OCI-LY7 (cell line): Measurements from ENCODE around the gene CCBE1. TPM values are rescaled to one million over a fixed set of nuclear protein-coding genes. Genes with fewer than 3 reads are reported as not detected.

Source experiments
- BruUV-seq: library from RNA; stranded (reverse); fragments of 400-500 nt; replicated peaks from 2 replicates; lab custom pipeline; 2021; lab: Mats Ljungman, UMichigan
- CTCF ChIA-PET: fragments of 300-600 bp; sonication (Branson Sonifier 250); formaldehyde crosslinking; loops from one replicate; lab custom pipeline; 2022; ENCODE audit warnings: antibody characterized with exemption; ENCODE audit not compliant: unreplicated experiment; lab: Charles Lee
- POLR2A ChIA-PET: fragments of 300-600 bp; sonication (Branson Sonifier 250); formaldehyde crosslinking; loops from one replicate; lab custom pipeline; 2022; ENCODE audit warnings: antibody characterized with exemption; lab: Charles Lee
- DNase-seq: peaks from one replicate; pipeline ENCODE4 v3.0.0-alpha.2; 2015; ENCODE audit warnings: low spot score
- H2AFZ ChIP-seq: fragments of 200-600 bp; sonication (generic), shearing (Covaris generic); 2 replicates; pipeline ENCODE4 v1.6.1; 2014; ENCODE audit warnings: mild to moderate bottlenecking, antibody characterized with exemption, low read length, moderate library complexity
- H3K27ac ChIP-seq: fragments of 200-600 bp; sonication (generic); 2 replicates; pipeline ENCODE4 v1.5.1; 2014; ENCODE audit warnings: mixed run types, low read depth, mild to moderate bottlenecking, moderate library complexity, low read length, inconsistent platforms; ENCODE audit not compliant: poor library complexity, severe bottlenecking
- H3K36me3 ChIP-seq: fragments of 200-600 bp; sonication (generic); 2 replicates; pipeline ENCODE4 v1.6.1; 2014; ENCODE audit warnings: mild to moderate bottlenecking, antibody characterized with exemption, low read length, moderate library complexity, mixed read lengths; ENCODE audit not compliant: insufficient read depth
- H3K4me1 ChIP-seq: fragments of 200-600 bp; sonication (generic); 2 replicates; pipeline ENCODE4 v1.5.1; 2014; ENCODE audit warnings: mild to moderate bottlenecking, low read length; ENCODE audit not compliant: insufficient read depth, poor library complexity, severe bottlenecking
- H3K4me2 ChIP-seq: fragments of 200-600 bp; sonication (generic); 2 replicates; pipeline ENCODE4 v1.6.1; 2014; ENCODE audit warnings: mild to moderate bottlenecking, low read length
- H3K4me3 ChIP-seq: fragments of 200-600 bp; sonication (generic); 2 replicates; pipeline ENCODE4 v1.5.1; 2014; ENCODE audit warnings: mild to moderate bottlenecking, low read depth, low read length; ENCODE audit not compliant: poor library complexity, severe bottlenecking
- H3K79me2 ChIP-seq: fragments of 200-600 bp; sonication (generic); 2 replicates; pipeline ENCODE4 v1.6.1; 2016; ENCODE audit warnings: low read depth, mild to moderate bottlenecking, low read length, moderate library complexity, mixed read lengths; ENCODE audit not compliant: insufficient read depth
- H3K9me2 ChIP-seq: fragments of 200-600 bp; sonication (generic); 2 replicates; pipeline ENCODE4 v1.6.1; 2016; ENCODE audit warnings: mild to moderate bottlenecking, low read length, mixed read lengths; ENCODE audit not compliant: insufficient read depth
- H3K9me3 ChIP-seq: fragments of 200-600 bp; sonication (generic); 2 replicates; pipeline ENCODE4 v1.6.1; 2014; ENCODE audit warnings: mild to moderate bottlenecking, mixed run types, low read length, mixed read lengths
- H4K20me1 ChIP-seq: fragments of 200-600 bp; sonication (generic); 2 replicates; pipeline ENCODE4 v1.6.1; 2014; ENCODE audit warnings: mild to moderate bottlenecking, antibody characterized with exemption, low read length, moderate library complexity, mixed read lengths; ENCODE audit not compliant: insufficient read depth
- EZH2phosphoT487 ChIP-seq: fragments of 200-600 bp; sonication (generic); IDR thresholded peaks from 2 replicates; pipeline ENCODE4 v1.6.1; 2018; ENCODE audit warnings: low read depth, borderline replicate concordance, mild to moderate bottlenecking, mixed run types, antibody characterized with exemption, low read length, moderate library complexity, mixed read lengths
- intact Hi-C: fragments of 100-400 bp; cut with micrococcal nuclease; formaldehyde crosslinking; loops from one replicate; pipeline ENCODE4 v1.10.0; 2022; ENCODE audit not compliant: unreplicated experiment
- total RNA-seq, 2 experiments: library from RNA; depleted of rRNA in 1 of 2; stranded (reverse); fragments of >200 nt in 1 of 2; shearing (Covaris generic) in 1 of 2; gene quantifications; 2 replicates each; pipeline ENCODE4 v1.2.3, GENCODE V29; 2014 to 2022
- TF ChIP-seq, protein P1 (sequence below): fragments of 200-600 bp; sonication (generic); conservative IDR thresholded peaks from 2 replicates; pipeline ENCODE4 v1.5.1; 2014; ENCODE audit warnings: mild to moderate bottlenecking, antibody characterized with exemption, low read length, moderate library complexity, mixed read lengths

CCBE1 gene
- total RNA-seq, 2 experiments from 2014 or later = 0.16 to 0.70 TPM

DNA sequence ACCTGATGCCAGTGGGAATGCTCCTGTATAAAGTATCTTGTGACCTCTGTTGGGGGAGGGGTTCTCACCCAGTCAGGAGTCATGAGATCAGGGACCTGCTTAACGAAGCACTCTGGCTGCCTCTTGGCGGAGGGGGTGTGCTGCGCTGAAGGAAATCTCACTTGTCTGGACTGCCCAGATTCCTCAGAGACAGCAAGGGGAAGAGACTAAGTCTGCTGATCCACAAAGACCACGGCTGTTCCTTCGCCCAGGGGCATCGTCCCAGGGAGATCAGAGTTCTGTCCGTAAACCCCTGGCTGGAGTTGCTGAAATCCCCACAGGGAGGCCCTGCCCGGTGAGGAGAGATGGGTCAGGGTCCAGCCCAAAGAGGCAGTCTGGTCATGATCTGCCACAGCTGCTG lies 168.4 kb downstream of the CCBE1 start:
- H3K4me3 ChIP-seq = no peak overlapping the region
- no peaks in the 10 kb centered on the region for H3K4me1 ChIP-seq
- H2AFZ ChIP-seq = no peak overlapping the region
- H3K4me2 ChIP-seq = no peak overlapping the region
- no TSS peak for BruUV-seq
- intact Hi-C loops = no loop called here
- CTCF ChIA-PET = no interaction called here
- no peaks in the 10 kb centered on the region for H3K36me3 ChIP-seq
- POLR2A ChIA-PET = no interaction called here
- DNase-seq = no peak
- no peaks in the 10 kb centered on the region for H4K20me1 ChIP-seq
- no peak overlapping the region for H3K27ac ChIP-seq
- H3K9me2 ChIP-seq = no peaks in the 10 kb centered on the region
- no peak for TF ChIP-seq EZH2phosphoT487
- TF ChIP-seq, protein P1, sequence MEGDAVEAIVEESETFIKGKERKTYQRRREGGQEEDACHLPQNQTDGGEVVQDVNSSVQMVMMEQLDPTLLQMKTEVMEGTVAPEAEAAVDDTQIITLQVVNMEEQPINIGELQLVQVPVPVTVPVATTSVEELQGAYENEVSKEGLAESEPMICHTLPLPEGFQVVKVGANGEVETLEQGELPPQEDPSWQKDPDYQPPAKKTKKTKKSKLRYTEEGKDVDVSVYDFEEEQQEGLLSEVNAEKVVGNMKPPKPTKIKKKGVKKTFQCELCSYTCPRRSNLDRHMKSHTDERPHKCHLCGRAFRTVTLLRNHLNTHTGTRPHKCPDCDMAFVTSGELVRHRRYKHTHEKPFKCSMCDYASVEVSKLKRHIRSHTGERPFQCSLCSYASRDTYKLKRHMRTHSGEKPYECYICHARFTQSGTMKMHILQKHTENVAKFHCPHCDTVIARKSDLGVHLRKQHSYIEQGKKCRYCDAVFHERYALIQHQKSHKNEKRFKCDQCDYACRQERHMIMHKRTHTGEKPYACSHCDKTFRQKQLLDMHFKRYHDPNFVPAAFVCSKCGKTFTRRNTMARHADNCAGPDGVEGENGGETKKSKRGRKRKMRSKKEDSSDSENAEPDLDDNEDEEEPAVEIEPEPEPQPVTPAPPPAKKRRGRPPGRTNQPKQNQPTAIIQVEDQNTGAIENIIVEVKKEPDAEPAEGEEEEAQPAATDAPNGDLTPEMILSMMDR = no peak
- H3K9me3 ChIP-seq = no peaks in the 10 kb centered on the region
- no peaks in the 10 kb centered on the region for H3K79me2 ChIP-seq

DNA sequence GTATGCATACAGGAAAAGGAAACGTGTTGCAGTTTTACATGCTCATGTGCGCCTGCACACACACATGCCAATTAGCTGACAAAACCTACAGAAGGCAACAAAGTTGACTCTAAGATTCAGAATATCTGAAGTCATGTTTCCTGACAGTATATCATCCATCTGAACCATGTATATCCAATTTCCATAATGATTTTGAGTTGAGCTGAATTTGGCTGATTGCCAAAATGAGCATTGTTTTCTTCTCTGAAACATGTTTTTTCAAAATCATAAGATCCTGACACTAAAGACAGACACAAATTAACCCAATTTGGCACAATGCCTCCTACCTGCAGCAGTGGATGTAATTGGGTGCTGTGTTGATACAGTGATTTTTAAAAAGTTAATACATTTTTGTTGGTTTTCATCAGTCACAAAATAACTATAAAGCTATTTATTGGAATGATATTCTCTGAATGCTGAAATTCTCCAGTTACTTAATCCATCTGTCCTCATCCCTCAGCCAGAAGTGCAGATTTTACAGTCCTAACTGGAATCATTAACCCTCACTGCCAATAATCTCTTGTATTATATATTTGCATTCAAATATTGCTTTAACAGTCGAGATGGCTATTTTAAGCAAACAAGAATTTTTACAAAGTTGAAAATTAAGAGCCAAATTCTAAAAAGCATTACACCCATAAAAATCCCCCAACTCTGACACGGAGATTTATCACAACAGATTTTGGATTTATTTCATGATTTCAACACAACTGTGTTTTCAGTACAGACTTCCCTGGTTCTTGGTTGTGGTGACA lies 176.5 kb downstream of the CCBE1 start:
- H3K4me3 ChIP-seq = no peak overlapping the region
- no peaks in the 10 kb centered on the region for H3K4me1 ChIP-seq
- H3K9me3 ChIP-seq = no peaks in the 10 kb centered on the region
- no peak overlapping the region for H3K4me2 ChIP-seq
- intact Hi-C loops = no loop called here
- no peaks in the 10 kb centered on the region for H3K36me3 ChIP-seq
- no peak overlapping the region for H2AFZ ChIP-seq
- H3K79me2 ChIP-seq = no peaks in the 10 kb centered on the region
- H3K27ac ChIP-seq = no peak overlapping the region
- no peaks in the 10 kb centered on the region for H3K9me2 ChIP-seq
- no peaks in the 10 kb centered on the region for H4K20me1 ChIP-seq
- BruUV-seq = no TSS peak
- DNase-seq = no peak
- POLR2A ChIA-PET = no interaction called here
- TF ChIP-seq, protein P1 = no peak
- no peak for TF ChIP-seq EZH2phosphoT487
- CTCF ChIA-PET = no interaction called here

DNA sequence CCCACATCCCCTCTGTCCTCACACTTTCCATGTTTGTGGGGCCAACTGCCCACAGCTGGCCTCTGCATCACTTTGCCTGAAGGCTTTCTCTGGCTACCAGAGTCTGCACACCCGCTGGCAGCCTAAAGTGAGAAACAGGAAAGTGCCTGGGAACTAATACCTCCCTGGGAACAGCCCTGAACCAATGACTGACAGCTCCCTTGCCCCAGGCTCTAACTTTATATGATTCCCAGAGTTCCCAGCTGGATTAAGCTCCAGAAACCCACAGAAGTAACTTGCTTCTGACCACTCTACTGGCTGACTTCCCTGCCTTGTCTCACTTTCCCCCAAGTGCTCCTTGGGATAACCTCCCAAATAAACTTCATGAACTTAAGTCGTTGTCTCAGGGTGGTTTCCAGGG lies 178.5 kb downstream of the CCBE1 start:
- intact Hi-C loops = no loop called here
- CTCF ChIA-PET = no interaction called here

More for the DNA sequence above, 178.5 kb downstream of the CCBE1 start:
- no peaks in the 10 kb centered on the region for H3K79me2 ChIP-seq
- TF ChIP-seq, protein P1 = no peak
- no peak for TF ChIP-seq EZH2phosphoT487
- H3K27ac ChIP-seq = no peak overlapping the region
- no peaks in the 10 kb centered on the region for H3K9me2 ChIP-seq
- no peak for DNase-seq
- H3K36me3 ChIP-seq = no peaks in the 10 kb centered on the region
- H3K4me1 ChIP-seq = no peaks in the 10 kb centered on the region
- no TSS peak for BruUV-seq
- H3K9me3 ChIP-seq = no peaks in the 10 kb centered on the region
- no peak overlapping the region for H3K4me3 ChIP-seq
- H4K20me1 ChIP-seq = no peaks in the 10 kb centered on the region
- H3K4me2 ChIP-seq = no peak overlapping the region
- H2AFZ ChIP-seq = no peak overlapping the region
- POLR2A ChIA-PET = no interaction called here
